Neural crest cell (in vitro differentiated cells): ENCODE data around the gene FKBP4. TPM values are rescaled to one million over a fixed set of nuclear protein-coding genes. Genes with fewer than 3 reads are reported as not detected.
A peak's percentile ranks its signal among the peaks of the same experiment; 100 is the strongest.

Experiments used
- DNase-seq: peaks from one replicate; pipeline ENCODE4 v3.0.0; 2021; ENCODE audit warnings: low read depth, mixed read lengths, low spot score
- H3K27ac Mint-ChIP-seq: one replicate; pipeline ENCODE4 v1.8.0; 2021; ENCODE audit warnings: mild to moderate bottlenecking, mixed read lengths; ENCODE audit not compliant: unreplicated experiment
- H3K27me3 Mint-ChIP-seq: 2 replicates; pipeline ENCODE4 v1.8.0; 2021; ENCODE audit warnings: low read depth, mild to moderate bottlenecking, mixed read lengths
- H3K36me3 Mint-ChIP-seq: 2 replicates; pipeline ENCODE4 v1.8.0; 2021; ENCODE audit warnings: low read depth, mild to moderate bottlenecking, mixed read lengths
- H3K4me1 Mint-ChIP-seq: 2 replicates; pipeline ENCODE4 v1.8.0; 2021; ENCODE audit warnings: mixed read lengths
- H3K4me3 Mint-ChIP-seq: one replicate; pipeline ENCODE4 v1.8.0; 2021; ENCODE audit warnings: mild to moderate bottlenecking, mixed read lengths
- H3K9me3 Mint-ChIP-seq: 2 replicates; pipeline ENCODE4 v1.8.0; 2021; ENCODE audit warnings: mixed read lengths
- total RNA-seq: library from RNA; stranded (reverse); gene quantifications from 2 replicates; pipeline ENCODE4 v1.2.1, GENCODE V29; 2021
- TF ChIP-seq, protein P1 (sequence below): fragments of 200-600 bp; sonication (generic); conservative IDR thresholded peaks from 2 replicates; pipeline ENCODE4 v1.5.0; 2021; ENCODE audit warnings: antibody characterized with exemption, mild to moderate bottlenecking

The FKBP4 gene
- total RNA-seq, 1 donor from 2014 or later: 102 TPM

- no peaks in the 10 kb centered on the region for H3K27me3 Mint-ChIP-seq
- peaks cover 47% of the 10 kb centered on the region for H3K4me1 Mint-ChIP-seq
- H3K4me3 Mint-ChIP-seq: peak overlapping the region; percentile 3
- DNase-seq: no peak
- H3K27ac Mint-ChIP-seq: peak overlapping the region; percentile 13
- peaks cover 3% of the 10 kb centered on the region for H3K36me3 Mint-ChIP-seq
- no peaks in the 10 kb centered on the region for H3K9me3 Mint-ChIP-seq
- TF ChIP-seq, protein P1, sequence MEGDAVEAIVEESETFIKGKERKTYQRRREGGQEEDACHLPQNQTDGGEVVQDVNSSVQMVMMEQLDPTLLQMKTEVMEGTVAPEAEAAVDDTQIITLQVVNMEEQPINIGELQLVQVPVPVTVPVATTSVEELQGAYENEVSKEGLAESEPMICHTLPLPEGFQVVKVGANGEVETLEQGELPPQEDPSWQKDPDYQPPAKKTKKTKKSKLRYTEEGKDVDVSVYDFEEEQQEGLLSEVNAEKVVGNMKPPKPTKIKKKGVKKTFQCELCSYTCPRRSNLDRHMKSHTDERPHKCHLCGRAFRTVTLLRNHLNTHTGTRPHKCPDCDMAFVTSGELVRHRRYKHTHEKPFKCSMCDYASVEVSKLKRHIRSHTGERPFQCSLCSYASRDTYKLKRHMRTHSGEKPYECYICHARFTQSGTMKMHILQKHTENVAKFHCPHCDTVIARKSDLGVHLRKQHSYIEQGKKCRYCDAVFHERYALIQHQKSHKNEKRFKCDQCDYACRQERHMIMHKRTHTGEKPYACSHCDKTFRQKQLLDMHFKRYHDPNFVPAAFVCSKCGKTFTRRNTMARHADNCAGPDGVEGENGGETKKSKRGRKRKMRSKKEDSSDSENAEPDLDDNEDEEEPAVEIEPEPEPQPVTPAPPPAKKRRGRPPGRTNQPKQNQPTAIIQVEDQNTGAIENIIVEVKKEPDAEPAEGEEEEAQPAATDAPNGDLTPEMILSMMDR: no peak
Observed at GRCh38 chr12:2844786-2845185, 50.0 kb downstream of the FKBP4 start.

- Mint-ChIP-seq H3K4me3 (no peak overlapping the region), H3K9me3 (no peaks in the 10 kb centered on the region), H3K36me3 (peaks cover 2% of the 10 kb centered on the region), H3K4me1 (peaks cover 50% of the 10 kb centered on the region), H3K27me3 (no peaks in the 10 kb centered on the region), H3K27ac (peak overlapping the region; percentile 67)
- TF ChIP-seq, protein P1: no peak
- DNase-seq: no peak
Observed at GRCh38 chr12:2845280-2845679, 50.5 kb downstream of the FKBP4 start.

DNA sequence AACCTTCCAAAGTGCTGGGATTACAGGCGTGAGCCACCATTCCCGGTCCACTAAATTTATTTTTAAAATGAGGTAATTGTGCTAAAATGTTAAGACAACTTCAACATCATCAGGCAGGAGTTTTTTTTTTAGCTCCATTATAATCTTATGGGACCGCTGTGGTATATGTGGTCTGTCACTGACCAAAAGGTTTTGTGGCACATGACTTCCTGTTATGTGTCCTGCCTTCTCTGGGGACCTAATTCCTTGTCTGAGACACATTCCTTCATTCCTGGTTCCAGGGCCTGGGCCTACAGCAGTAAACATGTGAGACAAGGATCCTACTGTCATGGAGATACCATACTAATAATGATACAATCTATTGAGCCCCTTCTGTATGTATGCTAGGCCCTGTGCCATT is 57.2 kb downstream of the FKBP4 start:
- Mint-ChIP-seq H3K27me3 (no peaks in the 10 kb centered on the region), H3K27ac (no peak overlapping the region), H3K4me1 (peaks cover 35% of the 10 kb centered on the region), H3K36me3 (no peaks in the 10 kb centered on the region), H3K9me3 (no peaks in the 10 kb centered on the region), H3K4me3 (no peak overlapping the region)
- TF ChIP-seq, protein P1: no peak
- no peak for DNase-seq

DNA sequence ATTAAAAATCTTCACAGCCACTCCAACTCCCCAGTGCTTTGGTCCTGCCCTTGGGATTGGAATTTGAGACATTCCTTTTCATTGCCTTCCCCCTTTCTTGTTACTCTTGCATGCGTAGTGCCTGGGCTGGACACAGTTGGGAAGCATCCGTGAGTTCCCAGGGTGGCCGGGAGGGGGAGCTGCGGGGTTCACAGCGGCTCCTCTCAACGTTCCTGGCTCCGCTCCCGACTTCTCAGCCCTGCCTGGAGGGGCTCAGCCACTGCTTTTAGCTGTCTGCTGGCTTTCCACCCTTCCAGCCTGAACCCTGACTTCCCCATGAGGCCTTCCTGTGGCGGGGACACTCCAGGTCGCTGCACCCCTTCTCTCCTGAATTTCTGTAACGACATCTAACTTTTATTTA is 58.9 kb downstream of the FKBP4 start:
- Mint-ChIP-seq H3K4me1 (peaks cover 27% of the 10 kb centered on the region), H3K4me3 (no peak overlapping the region), H3K27ac (no peak overlapping the region), H3K27me3 (no peaks in the 10 kb centered on the region), H3K36me3 (no peaks in the 10 kb centered on the region), H3K9me3 (no peaks in the 10 kb centered on the region)
- TF ChIP-seq, protein P1: peak; percentile 96
- peak; percentile 89 for DNase-seq

Other genes with a start within 250 kb of the FKBP4 start
- 38.8 and 43.5 TPM in 2 replicates for gene ITFG2, start 17.7 kb downstream of the FKBP4 start, total RNA-seq
- gene NRIP2, start 40.1 kb downstream of the FKBP4 start, total RNA-seq: not detected in 2 replicates
- 0.25 TPM in 1 of 2 replicates, not detected in the other for gene TEX52, start 62.1 kb downstream of the FKBP4 start, total RNA-seq
- 147 and 149 TPM in 2 replicates for gene FOXM1, start 82.2 kb downstream of the FKBP4 start, total RNA-seq
- gene RHNO1, start 82.3 kb downstream of the FKBP4 start, total RNA-seq: 55.5 and 60.5 TPM in 2 replicates
- 28.8 and 30.2 TPM in 2 replicates for gene TULP3, start 95.9 kb downstream of the FKBP4 start, total RNA-seq
- 28.6 and 30.9 TPM in 2 replicates for gene TEAD4, start 164.4 kb downstream of the FKBP4 start, total RNA-seq